ENCODE data around the gene JOSD2. TPM values are rescaled to one million over a fixed set of nuclear protein-coding genes. Genes with fewer than 3 reads are reported as not detected.

The JOSD2 gene
- total RNA-seq, 2 donors from 2014 or later, result 29.4 to 31.7 TPM

DNA sequence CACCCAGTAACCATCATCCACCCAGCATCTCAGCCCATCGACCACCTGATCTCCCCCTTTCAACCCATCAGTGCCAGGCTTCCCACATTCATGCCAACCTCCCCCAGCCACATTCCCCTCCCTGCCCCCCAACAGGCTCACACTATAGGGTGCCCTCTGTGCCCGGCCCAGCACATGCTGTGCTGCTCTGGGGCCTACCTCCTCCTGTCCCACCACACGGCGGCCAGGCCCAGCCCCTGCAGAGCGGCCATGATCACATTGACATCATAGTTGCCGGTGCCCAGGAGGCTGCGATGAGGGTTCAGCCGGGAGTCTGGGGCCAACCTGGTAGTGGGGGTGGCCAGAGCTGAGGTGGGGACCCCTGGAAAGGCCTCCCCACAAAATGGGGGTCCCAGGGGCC, 3.6 kb downstream of the JOSD2 start:
- WGBS, result 93% methylated on average over 8 of the region's 8 CpGs
- no peak for DNase-seq (ENCODE audit: low spot score)
- Histone ChIP-seq H3K27ac (no peak overlapping the region), H3K36me3 (no peaks in the 10 kb centered on the region), H3K27me3 (replicated peaks; ENCODE audit: insufficient read depth) (no peaks in the 10 kb centered on the region), H3K4me3 (no peak overlapping the region), H3K4me1 (replicated peaks) (peaks cover 4% of the 10 kb centered on the region), H3K9me3 (no peaks in the 10 kb centered on the region)
- TF ChIP-seq POLR2AphosphoS5 (IDR thresholded peaks at IDR 0.05), result no peak
- TF ChIP-seq CTCF (IDR thresholded peaks at IDR 0.05), result no peak
- no peak for TF ChIP-seq POLR2A (IDR thresholded peaks at IDR 0.05)
- intact Hi-C loops (cut with DNase I), result no loop called here

- no peak for DNase-seq (ENCODE audit: low spot score)
- Histone ChIP-seq H3K4me3 (no peak overlapping the region), H3K4me1 (replicated peaks) (peaks cover 4% of the 10 kb centered on the region), H3K27ac (no peak overlapping the region), H3K27me3 (replicated peaks; ENCODE audit: insufficient read depth) (no peaks in the 10 kb centered on the region), H3K9me3 (no peaks in the 10 kb centered on the region), H3K36me3 (no peaks in the 10 kb centered on the region)
- 94% methylated on average over 10 of the region's 10 CpGs for WGBS
- no peak for TF ChIP-seq POLR2A (IDR thresholded peaks at IDR 0.05)
- intact Hi-C loops (cut with DNase I), result no loop called here
Measured at GRCh38 chr19:50506700-50507099, 4.3 kb downstream of the JOSD2 start.

DNA sequence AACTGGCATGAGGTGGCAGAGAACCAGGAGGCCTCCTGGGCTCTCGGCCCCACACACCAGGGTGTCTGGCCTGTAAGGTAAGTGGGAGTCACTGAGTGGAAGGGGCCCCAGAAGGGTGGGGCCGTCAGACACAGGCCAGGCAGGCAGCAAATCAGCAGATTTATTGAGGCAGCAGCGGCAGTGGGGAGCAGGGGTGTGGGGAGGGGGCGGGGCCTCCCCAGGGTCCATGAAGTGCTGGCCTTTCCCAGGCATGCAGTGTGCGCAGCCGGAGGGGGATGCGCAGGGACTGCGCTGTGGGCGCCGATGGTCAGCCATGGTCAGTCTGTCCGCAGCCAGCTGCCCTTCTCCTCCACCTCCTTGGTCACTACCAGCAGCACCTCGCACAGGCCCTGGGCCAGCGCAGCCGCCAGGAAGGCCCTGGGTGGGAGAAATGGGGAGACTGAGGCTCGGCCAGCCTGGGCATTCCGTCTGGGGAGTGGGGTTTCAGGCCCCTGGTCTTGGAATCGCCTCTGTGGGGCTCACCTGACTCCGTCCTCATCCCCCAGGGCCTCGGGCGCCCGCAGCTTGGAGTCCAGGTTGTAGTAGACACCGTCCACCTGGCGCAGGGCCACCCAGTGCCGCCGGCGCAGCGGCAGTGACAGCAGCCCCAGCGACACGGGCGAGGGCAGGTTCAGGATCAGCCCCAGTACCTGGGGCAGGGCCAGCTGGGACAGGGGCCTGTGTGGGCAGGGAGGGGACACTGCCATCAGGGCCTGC, 5.0 kb downstream of the JOSD2 start:
- WGBS, result 88% methylated on average over 21 of the region's 30 CpGs
- H3K27me3 ChIP-seq (replicated peaks; ENCODE audit: insufficient read depth), result no peaks in the 10 kb centered on the region
- peaks cover 4% of the 10 kb centered on the region for H3K4me1 ChIP-seq (replicated peaks)
- no peak for TF ChIP-seq CTCF (IDR thresholded peaks at IDR 0.05)
- no peak for TF ChIP-seq POLR2A (IDR thresholded peaks at IDR 0.05)
- no peak for TF ChIP-seq POLR2AphosphoS5 (IDR thresholded peaks at IDR 0.05)
- no peaks in the 10 kb centered on the region for H3K36me3 ChIP-seq
- H3K9me3 ChIP-seq, result no peaks in the 10 kb centered on the region
- no peak overlapping the region for H3K4me3 ChIP-seq
- H3K27ac ChIP-seq, result no peak overlapping the region
- intact Hi-C loops (cut with DNase I), result no loop called here
- no peak for DNase-seq (ENCODE audit: low spot score)

GRCh38 chr19:50501568-50502475, 9.2 kb downstream of the JOSD2 start:
- H3K27ac ChIP-seq, result no peak overlapping the region
- 58% methylated on average over 25 of the region's 25 CpGs for WGBS
- H3K4me1 ChIP-seq (replicated peaks), result no peaks in the 10 kb centered on the region
- DNase-seq (ENCODE audit: low spot score), result no peak
- no peaks in the 10 kb centered on the region for H3K9me3 ChIP-seq
- H3K27me3 ChIP-seq (replicated peaks; ENCODE audit: insufficient read depth), result no peaks in the 10 kb centered on the region
- TF ChIP-seq POLR2AphosphoS5 (IDR thresholded peaks at IDR 0.05), result no peak
- TF ChIP-seq CTCF (IDR thresholded peaks at IDR 0.05), result no peak
- TF ChIP-seq POLR2A (IDR thresholded peaks at IDR 0.05), result no peak
- no peaks in the 10 kb centered on the region for H3K36me3 ChIP-seq
- H3K4me3 ChIP-seq, result no peak overlapping the region
- intact Hi-C loops (cut with DNase I), result no loop called here

GRCh38 chr19:50501186-50501567, 9.8 kb downstream of the JOSD2 start:
- H3K4me1 ChIP-seq (replicated peaks), result no peaks in the 10 kb centered on the region
- 65% methylated on average over 12 of the region's 12 CpGs for WGBS
- intact Hi-C loops (cut with DNase I), result no loop called here

More at GRCh38 chr19:50501186-50501567, 9.8 kb downstream of the JOSD2 start:
- TF ChIP-seq POLR2AphosphoS5 (IDR thresholded peaks at IDR 0.05), result no peak
- TF ChIP-seq CTCF (IDR thresholded peaks at IDR 0.05), result no peak
- no peak for TF ChIP-seq POLR2A (IDR thresholded peaks at IDR 0.05)
- no peaks in the 10 kb centered on the region for H3K9me3 ChIP-seq
- no peaks in the 10 kb centered on the region for H3K36me3 ChIP-seq
- no peaks in the 10 kb centered on the region for H3K27me3 ChIP-seq (replicated peaks; ENCODE audit: insufficient read depth)
- no peak for DNase-seq (ENCODE audit: low spot score)
- H3K4me3 ChIP-seq, result no peak overlapping the region
- no peak overlapping the region for H3K27ac ChIP-seq
